Measurements from ENCODE around the gene KEL. TPM values are rescaled to one million over a fixed set of nuclear protein-coding genes. Genes with fewer than 3 reads are reported as not detected.

The KEL gene
- total RNA-seq, 4 donors from 2014 or later = 0.51 to 0.88 TPM; not detected in 2

Other genes starting within 250 kb of the KEL start
- not detected for gene PRSS1, start 212.9 kb downstream of the KEL start, total RNA-seq
- gene PRSS2, start 191.4 kb downstream of the KEL start, total RNA-seq = not detected
- gene EPHB6, start 107.3 kb downstream of the KEL start, total RNA-seq = 10 to 100 TPM in 3 of 4 donors, 1 to 10 TPM in 1; 5.1 to 20.3 (median 15.5) TPM
- gene TRPV6, start 76.6 kb downstream of the KEL start, total RNA-seq = under 1 TPM in 1 of 4 donors, not detected in 3; under 0.01 TPM
- gene TRPV5, start 28.6 kb downstream of the KEL start, total RNA-seq = not detected
- gene LLCFC1, start 22.9 kb downstream of the KEL start, total RNA-seq = not detected
- not detected for gene OR9A2, start 64.8 kb upstream of the KEL start, total RNA-seq
- gene OR6V1, start 90.0 kb upstream of the KEL start, total RNA-seq = not detected
- gene PIP, start 169.7 kb upstream of the KEL start, total RNA-seq = not detected
- gene TAS2R39, start 221.1 kb upstream of the KEL start, total RNA-seq = not detected

Data from subcutaneous adipose tissue (tissue), 4 donors.